GM12878 (cell line): ENCODE results near the gene INF2. TPM values are rescaled to one million over a fixed set of nuclear protein-coding genes. Genes with fewer than 3 reads are reported as not detected.

Source experiments
- ATAC-seq: fragments of 200-7000 bp; cut with Tn5 transposase; 3 replicates; pipeline ENCODE4 v1.9.1; 2020; ENCODE audit warnings: mild to moderate bottlenecking, moderate library complexity
- BruUV-seq: library from RNA; stranded (reverse); fragments of 400-500 nt; replicated peaks from 2 replicates; lab custom pipeline; 2021; lab: Mats Ljungman, UMichigan
- CTCF ChIA-PET: fragments of 300-600 bp; sonication (Branson Sonifier 250); formaldehyde crosslinking; extraction: SDS; loops from one replicate; lab custom pipeline; 2021; ENCODE audit warnings: inconsistent platforms; lab: Yijun Ruan, JAX
- POLR2A ChIA-PET: fragments of 350-600 bp; formaldehyde crosslinking; extraction: SDS; loops from one replicate; lab custom pipeline; 2021; ENCODE audit warnings: inconsistent platforms; lab: Charles Lee
- RAD21 ChIA-PET: fragments of 300-600 bp; sonication (Branson Sonifier 250); formaldehyde crosslinking; loops from one replicate; lab custom pipeline; 2023; ENCODE audit warnings: antibody characterized with exemption; ENCODE audit not compliant: unreplicated experiment; lab: Charles Lee
- SMC1A ChIA-PET: fragments of 300-600 bp; sonication (Branson Sonifier 250); formaldehyde crosslinking; loops from one replicate; lab custom pipeline; 2023; ENCODE audit not compliant: unreplicated experiment, uncharacterized antibody; lab: Charles Lee
- DNase-seq: peaks from one replicate; pipeline ENCODE4 v3.0.0-alpha.2; 2011; ENCODE audit warnings: low read depth, low spot score
- FAIRE-seq: peaks from 3 replicates; lab custom pipeline; 2011; peaks lifted over from hg19 to GRCh38; lab: Jason Lieb, UNC
- H2AFZ ChIP-seq: 2 replicates; pipeline ENCODE4 v1.6.0; 2011; ENCODE audit warnings: low read depth, low read length, control low read depth; ENCODE audit not compliant: control insufficient read depth
- H3K27ac ChIP-seq: 2 replicates; pipeline ENCODE4 v1.5.1; 2011; ENCODE audit warnings: control low read depth; ENCODE audit not compliant: control insufficient read depth, insufficient read depth
- H3K27me3 ChIP-seq, 2 experiments: replicated peaks in 1 of 2; 2 replicates each; pipeline versions ENCODE4 v1.6.0 to v1.6.1; 2011; ENCODE audit warnings: low read length in 1 of 2; ENCODE audit not compliant: control insufficient read depth in 2 of 2, insufficient read depth in 2 of 2
- H3K36me3 ChIP-seq, 2 experiments: 2 replicates each; pipeline ENCODE4 v1.5.1; 2011; ENCODE audit warnings: low read length in 1 of 2; ENCODE audit not compliant: control insufficient read depth in 2 of 2, insufficient read depth in 2 of 2
- H3K4me1 ChIP-seq: 2 replicates; pipeline ENCODE4 v1.6.1; 2011; ENCODE audit warnings: mild to moderate bottlenecking, low read length, moderate library complexity, mixed read lengths; ENCODE audit not compliant: control insufficient read depth, insufficient read depth
- H3K4me2 ChIP-seq: 2 replicates; pipeline ENCODE4 v1.6.0; 2011; ENCODE audit warnings: control low read depth; ENCODE audit not compliant: control insufficient read depth, insufficient read depth
- H3K4me3 ChIP-seq: fragments of 200-600 bp; sonication (generic); 2 replicates; pipeline ENCODE4 v1.5.1; 2016
- H3K79me2 ChIP-seq: 2 replicates; pipeline ENCODE4 v1.6.0; 2011; ENCODE audit warnings: low read length; ENCODE audit not compliant: control insufficient read depth, insufficient read depth
- H3K9ac ChIP-seq: 2 replicates; pipeline ENCODE4 v1.8.0; 2011; ENCODE audit warnings: low read length, control low read depth, mixed read lengths; ENCODE audit not compliant: control insufficient read depth, insufficient read depth
- H3K9me3 ChIP-seq: replicated peaks from 3 replicates; pipeline ENCODE4 v1.5.1; 2011; ENCODE audit warnings: mild to moderate bottlenecking, low read length; ENCODE audit not compliant: control insufficient read depth, insufficient read depth
- H4K20me1 ChIP-seq: 2 replicates; pipeline ENCODE4 v1.6.0; 2011; ENCODE audit not compliant: control insufficient read depth, insufficient read depth
- MEF2B ChIP-seq: fragments of 450-650 bp; IDR thresholded peaks from 2 replicates; pipeline ENCODE4 v1.6.1; 2018; ENCODE audit warnings: mild to moderate bottlenecking, moderate library complexity; ENCODE audit not compliant: partially characterized antibody, poor library complexity, severe bottlenecking
- MTA2 ChIP-seq: fragments of 450-650 bp; IDR thresholded peaks from 2 replicates; pipeline ENCODE4 v1.6.1; 2016; ENCODE audit warnings: low read depth, mild to moderate bottlenecking, moderate library complexity
- NFYB ChIP-seq: IDR thresholded peaks from 2 replicates; pipeline ENCODE4 v1.6.1; 2011; ENCODE audit warnings: low read depth, mild to moderate bottlenecking, low read length, improper control_type of control experiment, moderate library complexity; ENCODE audit not compliant: insufficient read depth
- POLR2A ChIP-seq: IDR thresholded peaks from 2 replicates; pipeline ENCODE4 v1.6.1; 2011; ENCODE audit warnings: low read depth, mild to moderate bottlenecking, low read length
- whole genome bisulfite sequencing: methylation state at CpG from one replicate; pipeline ENCODE4 v1.1.6; 2016; ENCODE audit warnings: low lambda C conversion rate; ENCODE audit not compliant: insufficient replicate concordance, insufficient coverage; ENCODE audit errors: missing lambda C conversion rate; 5-methylcytosine and 5-hydroxymethylcytosine counted together
- in situ Hi-C: fragments of 300-500 bp; cut with MboI; formaldehyde crosslinking; loops from 9 replicates; pipeline ENCODE4 v1.14.3; 2018; ENCODE audit warnings: mixed read lengths
- intact Hi-C: fragments of 100-400 bp; cut with micrococcal nuclease; formaldehyde crosslinking; loops from one replicate; pipeline ENCODE4 v1.14.2; 2022; ENCODE audit not compliant: unreplicated experiment
- polyA plus RNA-seq, 11 experiments: library from polyadenylated mRNA; depleted of rRNA in 4 of 11; unstranded in 6 of 11; stranded (reverse) in 5 of 11; fragments of >200 nt; fragmentation: Nextera tagmentation in 4 of 11; fragmentation: Illumina TruSeq in 1 of 11; extraction: Ambion mirVana in 4 of 11; extraction: Trizol in 1 of 11; gene quantifications; 1 replicate in 1 of 11; 2 replicates in 10 of 11; pipeline versions ENCODE4 v1.2.1 to v1.2.3, GENCODE V29; 2011 to 2016; ENCODE audit warnings: inconsistent platforms in 2 of 11, missing spikeins in 2 of 11, low read depth in 1 of 11
- total RNA-seq, 4 experiments: library from RNA; depleted of rRNA in 3 of 4; stranded (reverse); fragments of >200 nt in 3 of 4; fragmentation: Illumina TruSeq in 1 of 4; extraction: Trizol in 1 of 4; gene quantifications; 2 replicates each; pipeline versions ENCODE4 v1.2.1 to v1.2.3, GENCODE V29; 2013 to 2021
- TF ChIP-seq, protein P1 (sequence below): fragments of 450-650 bp; IDR thresholded peaks from 2 replicates; pipeline ENCODE4 v1.6.1; 2017; ENCODE audit warnings: mild to moderate bottlenecking, moderate library complexity
- TF ChIP-seq, protein P2 (sequence below): fragments of 450-650 bp; IDR thresholded peaks from 2 replicates; pipeline ENCODE4 v1.6.1; 2018; ENCODE audit warnings: mild to moderate bottlenecking, low read depth, moderate library complexity; ENCODE audit not compliant: partially characterized antibody
- TF ChIP-seq, protein P3 (sequence below): IDR thresholded peaks from 2 replicates; pipeline ENCODE4 v1.6.1; 2011; ENCODE audit warnings: borderline replicate concordance, low read depth, mild to moderate bottlenecking, moderate library complexity, mixed read lengths, low read length; ENCODE audit not compliant: insufficient read depth; ENCODE audit errors: extremely low read length
- TF ChIP-seq, protein P4 (sequence below): fragments of 450-650 bp; IDR thresholded peaks from 2 replicates; pipeline ENCODE4 v1.6.1; 2017; ENCODE audit warnings: antibody characterized with exemption, mild to moderate bottlenecking, moderate library complexity

INF2 gene
- total and polyA plus RNA-seq, 10 of the 15 experiments (the other 5 are each of a cell fraction or from before 2014, with no cell fraction given): 0.72 to 43.2 (median 8.3) TPM

DNA sequence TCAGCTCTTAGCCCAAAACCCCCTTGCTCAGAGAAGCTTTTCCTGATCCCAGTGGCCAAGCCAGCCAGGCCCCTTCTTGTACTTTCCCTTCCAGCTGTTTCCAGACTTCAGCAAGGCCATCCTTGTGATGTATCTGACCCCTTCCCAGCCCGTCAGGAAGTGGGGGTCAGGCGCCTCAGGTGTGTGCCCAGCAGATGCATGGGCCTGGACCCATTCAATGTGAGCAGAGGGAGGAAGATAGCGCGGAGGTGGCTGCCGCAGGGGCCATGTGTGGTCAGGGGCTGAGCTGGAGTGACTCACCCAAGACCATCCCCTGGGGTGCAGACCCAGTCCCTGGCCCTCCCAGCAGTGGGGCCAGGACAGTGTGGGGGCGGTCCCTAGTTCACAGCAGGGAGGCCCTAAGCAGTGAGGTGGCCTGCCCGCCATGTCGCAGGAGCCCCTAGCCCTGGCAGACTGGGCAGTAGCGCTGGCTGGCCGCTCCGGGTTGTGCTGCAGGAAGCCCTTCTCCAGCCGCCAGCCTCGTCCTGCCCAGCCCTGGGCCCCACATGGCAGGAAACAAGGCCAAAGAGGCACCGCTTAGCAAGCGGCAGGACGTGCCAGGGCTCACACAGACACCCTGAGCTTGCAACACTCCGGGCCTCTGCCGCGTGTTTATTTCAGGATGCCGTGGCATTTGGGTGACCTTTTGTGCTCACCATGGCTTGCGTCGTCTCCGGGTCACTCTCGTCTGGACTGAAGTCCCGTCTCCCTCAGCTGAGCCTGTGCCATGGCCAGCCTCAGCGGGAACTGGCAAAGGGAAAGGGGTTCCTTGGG is 46.6 kb downstream of the INF2 start:
- in situ Hi-C loops: no loop called here
- TF ChIP-seq NFYB (no peak), POLR2A (no peak), MEF2B (no peak), MTA2 (no peak)
- TF ChIP-seq, protein P1, sequence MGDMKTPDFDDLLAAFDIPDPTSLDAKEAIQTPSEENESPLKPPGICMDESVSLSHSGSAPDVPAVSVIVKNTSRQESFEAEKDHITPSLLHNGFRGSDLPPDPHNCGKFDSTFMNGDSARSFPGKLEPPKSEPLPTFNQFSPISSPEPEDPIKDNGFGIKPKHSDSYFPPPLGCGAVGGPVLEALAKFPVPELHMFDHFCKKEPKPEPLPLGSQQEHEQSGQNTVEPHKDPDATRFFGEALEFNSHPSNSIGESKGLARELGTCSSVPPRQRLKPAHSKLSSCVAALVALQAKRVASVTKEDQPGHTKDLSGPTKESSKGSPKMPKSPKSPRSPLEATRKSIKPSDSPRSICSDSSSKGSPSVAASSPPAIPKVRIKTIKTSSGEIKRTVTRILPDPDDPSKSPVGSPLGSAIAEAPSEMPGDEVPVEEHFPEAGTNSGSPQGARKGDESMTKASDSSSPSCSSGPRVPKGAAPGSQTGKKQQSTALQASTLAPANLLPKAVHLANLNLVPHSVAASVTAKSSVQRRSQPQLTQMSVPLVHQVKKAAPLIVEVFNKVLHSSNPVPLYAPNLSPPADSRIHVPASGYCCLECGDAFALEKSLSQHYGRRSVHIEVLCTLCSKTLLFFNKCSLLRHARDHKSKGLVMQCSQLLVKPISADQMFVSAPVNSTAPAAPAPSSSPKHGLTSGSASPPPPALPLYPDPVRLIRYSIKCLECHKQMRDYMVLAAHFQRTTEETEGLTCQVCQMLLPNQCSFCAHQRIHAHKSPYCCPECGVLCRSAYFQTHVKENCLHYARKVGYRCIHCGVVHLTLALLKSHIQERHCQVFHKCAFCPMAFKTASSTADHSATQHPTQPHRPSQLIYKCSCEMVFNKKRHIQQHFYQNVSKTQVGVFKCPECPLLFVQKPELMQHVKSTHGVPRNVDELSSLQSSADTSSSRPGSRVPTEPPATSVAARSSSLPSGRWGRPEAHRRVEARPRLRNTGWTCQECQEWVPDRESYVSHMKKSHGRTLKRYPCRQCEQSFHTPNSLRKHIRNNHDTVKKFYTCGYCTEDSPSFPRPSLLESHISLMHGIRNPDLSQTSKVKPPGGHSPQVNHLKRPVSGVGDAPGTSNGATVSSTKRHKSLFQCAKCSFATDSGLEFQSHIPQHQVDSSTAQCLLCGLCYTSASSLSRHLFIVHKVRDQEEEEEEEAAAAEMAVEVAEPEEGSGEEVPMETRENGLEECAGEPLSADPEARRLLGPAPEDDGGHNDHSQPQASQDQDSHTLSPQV: no peak
- TF ChIP-seq, protein P2, sequence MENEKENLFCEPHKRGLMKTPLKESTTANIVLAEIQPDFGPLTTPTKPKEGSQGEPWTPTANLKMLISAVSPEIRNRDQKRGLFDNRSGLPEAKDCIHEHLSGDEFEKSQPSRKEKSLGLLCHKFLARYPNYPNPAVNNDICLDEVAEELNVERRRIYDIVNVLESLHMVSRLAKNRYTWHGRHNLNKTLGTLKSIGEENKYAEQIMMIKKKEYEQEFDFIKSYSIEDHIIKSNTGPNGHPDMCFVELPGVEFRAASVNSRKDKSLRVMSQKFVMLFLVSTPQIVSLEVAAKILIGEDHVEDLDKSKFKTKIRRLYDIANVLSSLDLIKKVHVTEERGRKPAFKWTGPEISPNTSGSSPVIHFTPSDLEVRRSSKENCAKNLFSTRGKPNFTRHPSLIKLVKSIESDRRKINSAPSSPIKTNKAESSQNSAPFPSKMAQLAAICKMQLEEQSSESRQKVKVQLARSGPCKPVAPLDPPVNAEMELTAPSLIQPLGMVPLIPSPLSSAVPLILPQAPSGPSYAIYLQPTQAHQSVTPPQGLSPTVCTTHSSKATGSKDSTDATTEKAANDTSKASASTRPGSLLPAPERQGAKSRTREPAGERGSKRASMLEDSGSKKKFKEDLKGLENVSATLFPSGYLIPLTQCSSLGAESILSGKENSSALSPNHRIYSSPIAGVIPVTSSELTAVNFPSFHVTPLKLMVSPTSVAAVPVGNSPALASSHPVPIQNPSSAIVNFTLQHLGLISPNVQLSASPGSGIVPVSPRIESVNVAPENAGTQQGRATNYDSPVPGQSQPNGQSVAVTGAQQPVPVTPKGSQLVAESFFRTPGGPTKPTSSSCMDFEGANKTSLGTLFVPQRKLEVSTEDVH: no peak
- TF ChIP-seq, protein P3, sequence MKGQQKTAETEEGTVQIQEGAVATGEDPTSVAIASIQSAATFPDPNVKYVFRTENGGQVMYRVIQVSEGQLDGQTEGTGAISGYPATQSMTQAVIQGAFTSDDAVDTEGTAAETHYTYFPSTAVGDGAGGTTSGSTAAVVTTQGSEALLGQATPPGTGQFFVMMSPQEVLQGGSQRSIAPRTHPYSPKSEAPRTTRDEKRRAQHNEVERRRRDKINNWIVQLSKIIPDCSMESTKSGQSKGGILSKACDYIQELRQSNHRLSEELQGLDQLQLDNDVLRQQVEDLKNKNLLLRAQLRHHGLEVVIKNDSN: no peak
- TF ChIP-seq, protein P4, sequence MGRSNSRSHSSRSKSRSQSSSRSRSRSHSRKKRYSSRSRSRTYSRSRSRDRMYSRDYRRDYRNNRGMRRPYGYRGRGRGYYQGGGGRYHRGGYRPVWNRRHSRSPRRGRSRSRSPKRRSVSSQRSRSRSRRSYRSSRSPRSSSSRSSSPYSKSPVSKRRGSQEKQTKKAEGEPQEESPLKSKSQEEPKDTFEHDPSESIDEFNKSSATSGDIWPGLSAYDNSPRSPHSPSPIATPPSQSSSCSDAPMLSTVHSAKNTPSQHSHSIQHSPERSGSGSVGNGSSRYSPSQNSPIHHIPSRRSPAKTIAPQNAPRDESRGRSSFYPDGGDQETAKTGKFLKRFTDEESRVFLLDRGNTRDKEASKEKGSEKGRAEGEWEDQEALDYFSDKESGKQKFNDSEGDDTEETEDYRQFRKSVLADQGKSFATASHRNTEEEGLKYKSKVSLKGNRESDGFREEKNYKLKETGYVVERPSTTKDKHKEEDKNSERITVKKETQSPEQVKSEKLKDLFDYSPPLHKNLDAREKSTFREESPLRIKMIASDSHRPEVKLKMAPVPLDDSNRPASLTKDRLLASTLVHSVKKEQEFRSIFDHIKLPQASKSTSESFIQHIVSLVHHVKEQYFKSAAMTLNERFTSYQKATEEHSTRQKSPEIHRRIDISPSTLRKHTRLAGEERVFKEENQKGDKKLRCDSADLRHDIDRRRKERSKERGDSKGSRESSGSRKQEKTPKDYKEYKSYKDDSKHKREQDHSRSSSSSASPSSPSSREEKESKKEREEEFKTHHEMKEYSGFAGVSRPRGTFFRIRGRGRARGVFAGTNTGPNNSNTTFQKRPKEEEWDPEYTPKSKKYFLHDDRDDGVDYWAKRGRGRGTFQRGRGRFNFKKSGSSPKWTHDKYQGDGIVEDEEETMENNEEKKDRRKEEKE: no peak

More for the DNA sequence above, 46.6 kb downstream of the INF2 start:
- Histone ChIP-seq H3K4me3 (no peak overlapping the region), H3K9ac (no peak overlapping the region), H3K79me2 (no peaks in the 10 kb centered on the region), H3K27ac (no peak overlapping the region), H3K36me3 (no peaks in the 10 kb centered on the region), H3K4me2 (no peak overlapping the region), H3K9me3 (no peaks in the 10 kb centered on the region), H4K20me1 (no peaks in the 10 kb centered on the region), H3K27me3 (no peaks in the 10 kb centered on the region; a peak in 3 of 4 replicates), H3K4me1 (no peaks in the 10 kb centered on the region), H2AFZ (no peak overlapping the region)
- DNase-seq: no peak
- intact Hi-C loops: no loop called here
- CTCF ChIA-PET: interaction anchor here (1.4 kb wide), 1 partner anchor 15 kb away, joined by 3 read pairs; no protein-coding TSS in a partner anchor
- no peak for ATAC-seq
- POLR2A ChIA-PET: no interaction called here
- SMC1A ChIA-PET: interaction anchor here (1.8 kb wide), 1 partner anchor 17 kb away, joined by 3 read pairs; the partner anchor contains the start of gene SIVA1
- RAD21 ChIA-PET: no interaction called here
- 25% methylated on average over 26 of the region's 26 CpGs for WGBS
- no peak for FAIRE-seq
- BruUV-seq: no TSS peak
